ENCODE results near the gene MTREX. TPM values are rescaled to one million over a fixed set of nuclear protein-coding genes. Genes with fewer than 3 reads are reported as not detected.

The MTREX gene
- total RNA-seq, 1 donor from 2014 or later, result 85.5 TPM

GRCh38 chr5:55372130-55372925 is 64.5 kb downstream of the MTREX start:
- intact Hi-C loops (cut with micrococcal nuclease), result no loop called here

- intact Hi-C loops (cut with micrococcal nuclease), result no loop called here
These were observed 70.0 kb downstream of the MTREX start for GRCh38 chr5:55377810-55378209.

GRCh38 chr5:55383254-55383653 is 75.5 kb downstream of the MTREX start:
- intact Hi-C loops (cut with micrococcal nuclease), result no loop called here

GRCh38 chr5:55384072-55384471 is 76.3 kb downstream of the MTREX start:
- intact Hi-C loops (cut with micrococcal nuclease), result no loop called here

- intact Hi-C loops (cut with micrococcal nuclease), result no loop called here
These were observed 77.4 kb downstream of the MTREX start for GRCh38 chr5:55385227-55385626.

- intact Hi-C loops (cut with micrococcal nuclease), result no loop called here
These were observed 78.1 kb downstream of the MTREX start for GRCh38 chr5:55385846-55386245.

GRCh38 chr5:55386356-55386755 is 78.6 kb downstream of the MTREX start:
- intact Hi-C loops (cut with micrococcal nuclease), result no loop called here

- intact Hi-C loops (cut with micrococcal nuclease), result no loop called here
These were observed 80.1 kb downstream of the MTREX start for GRCh38 chr5:55387865-55388264.

GRCh38 chr5:55391707-55392106 is 83.9 kb downstream of the MTREX start:
- intact Hi-C loops (cut with micrococcal nuclease), result no loop called here

GRCh38 chr5:55392669-55393068 is 84.9 kb downstream of the MTREX start:
- intact Hi-C loops (cut with micrococcal nuclease), result no loop called here

GRCh38 chr5:55393501-55394175 is 85.8 kb downstream of the MTREX start:
- intact Hi-C loops (cut with micrococcal nuclease), result no loop called here

GRCh38 chr5:55402199-55402598 is 94.4 kb downstream of the MTREX start:
- intact Hi-C loops (cut with micrococcal nuclease), result no loop called here

GRCh38 chr5:55406292-55406691 is 98.5 kb downstream of the MTREX start:
- intact Hi-C loops (cut with micrococcal nuclease), result loop anchor here (5.0 kb wide), 2 partner anchors 64 to 234 kb away; partner anchors contain the start of gene CDC20B

- intact Hi-C loops (cut with micrococcal nuclease), result loop anchor here (1.0 to 5.0 kb wide), 3 partner anchors 65 to 285 kb away; partner anchors contain the start of gene CDC20B
These were observed 99.4 kb downstream of the MTREX start for GRCh38 chr5:55407059-55407684.

GRCh38 chr5:55407984-55408383 is 100.2 kb downstream of the MTREX start:
- intact Hi-C loops (cut with micrococcal nuclease), result loop anchor here (1.0 to 5.0 kb wide), 3 partner anchors 66 to 284 kb away; partner anchors contain the start of gene CDC20B

- intact Hi-C loops (cut with micrococcal nuclease), result loop anchor here (5.0 kb wide), 2 partner anchors 67 to 237 kb away; partner anchors contain the start of gene CDC20B
These were observed 102.0 kb downstream of the MTREX start for GRCh38 chr5:55409775-55410174.

- intact Hi-C loops (cut with micrococcal nuclease), result no loop called here
These were observed 103.1 kb downstream of the MTREX start for GRCh38 chr5:55410845-55411244.

- intact Hi-C loops (cut with micrococcal nuclease), result no loop called here
These were observed 104.1 kb downstream of the MTREX start for GRCh38 chr5:55411876-55412275.

- intact Hi-C loops (cut with micrococcal nuclease), result no loop called here
These were observed 105.9 kb downstream of the MTREX start for GRCh38 chr5:55413644-55414043.

GRCh38 chr5:55415071-55415470 is 107.3 kb downstream of the MTREX start:
- intact Hi-C loops (cut with micrococcal nuclease), result no loop called here

- intact Hi-C loops (cut with micrococcal nuclease), result no loop called here
These were observed 108.5 kb downstream of the MTREX start for GRCh38 chr5:55416306-55416705.

All from T-helper 1 cell treated with Interleukin-12 subunit alpha and Interleukin-12 subunit beta and Interleukin-4 antibody, amounts not matched to agents 30 ng/mL and 1 ng/mL, for 36 hours (primary cell).